AG20443 (cell line): ENCODE data around the gene RNF130.
A peak's percentile ranks its signal among the peaks of the same experiment; 100 is the strongest.
"Not testable (repeated sequence)": the region's sequence is repeated elsewhere in the genome, so short reads cannot be mapped to it uniquely, and the experiment has no call there.

Experiments used
- DNase-seq: peaks from one replicate; pipeline ENCODE4 v3.0.0; 2012; ENCODE audit warnings: low spot score, mixed read lengths

RNF130 gene

GRCh38 chr5:180102636-180103035, 31.1 kb upstream of the RNF130 start:
- no peak for DNase-seq

- peak; percentile 5 for DNase-seq
Measured at GRCh38 chr5:180101451-180102105, 30.0 kb upstream of the RNF130 start.

DNA sequence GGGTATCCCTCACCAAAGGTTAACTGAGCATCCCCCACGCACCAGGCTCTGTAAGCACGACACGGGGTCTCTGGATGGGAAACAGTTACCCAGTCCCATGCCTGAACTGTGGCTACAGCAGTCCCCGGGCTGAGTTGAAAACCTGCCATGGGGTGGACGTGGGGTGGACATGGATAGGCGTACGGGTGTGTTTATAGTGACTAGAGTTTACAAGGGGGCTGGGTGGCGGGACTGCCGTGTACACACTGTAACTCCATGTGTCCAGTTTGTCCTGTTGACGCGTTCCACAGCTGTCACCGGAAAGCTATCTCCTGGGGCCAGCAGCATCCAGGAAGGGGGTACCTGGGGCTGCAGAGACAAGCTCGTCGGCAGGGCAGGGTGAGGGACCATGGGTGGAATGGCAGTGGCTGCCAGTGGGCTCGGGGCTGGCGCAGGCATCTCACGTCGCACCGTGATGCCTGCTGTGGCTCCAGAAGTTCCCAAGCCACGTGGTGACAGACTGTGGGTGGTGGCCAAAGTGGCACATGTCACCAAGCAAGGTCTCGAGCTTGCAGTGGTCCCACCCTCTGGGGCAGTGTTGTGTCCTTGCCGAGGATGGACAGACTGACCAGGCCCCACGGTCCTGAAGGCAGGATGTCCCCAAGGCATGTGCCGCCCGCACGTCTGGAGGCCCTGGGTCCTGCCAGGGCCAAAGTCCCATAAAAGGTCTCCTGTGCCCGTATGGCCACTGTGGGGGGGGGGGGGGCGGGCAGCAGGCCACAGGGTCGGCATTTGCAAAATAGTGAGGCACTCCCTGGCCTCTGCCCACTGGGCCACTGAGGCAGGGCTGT, 29.3 kb upstream of the RNF130 start:
- DNase-seq = no peak

- peak; percentile 3 for DNase-seq
Measured at GRCh38 chr5:180099733-180100611, 28.4 kb upstream of the RNF130 start.

DNA sequence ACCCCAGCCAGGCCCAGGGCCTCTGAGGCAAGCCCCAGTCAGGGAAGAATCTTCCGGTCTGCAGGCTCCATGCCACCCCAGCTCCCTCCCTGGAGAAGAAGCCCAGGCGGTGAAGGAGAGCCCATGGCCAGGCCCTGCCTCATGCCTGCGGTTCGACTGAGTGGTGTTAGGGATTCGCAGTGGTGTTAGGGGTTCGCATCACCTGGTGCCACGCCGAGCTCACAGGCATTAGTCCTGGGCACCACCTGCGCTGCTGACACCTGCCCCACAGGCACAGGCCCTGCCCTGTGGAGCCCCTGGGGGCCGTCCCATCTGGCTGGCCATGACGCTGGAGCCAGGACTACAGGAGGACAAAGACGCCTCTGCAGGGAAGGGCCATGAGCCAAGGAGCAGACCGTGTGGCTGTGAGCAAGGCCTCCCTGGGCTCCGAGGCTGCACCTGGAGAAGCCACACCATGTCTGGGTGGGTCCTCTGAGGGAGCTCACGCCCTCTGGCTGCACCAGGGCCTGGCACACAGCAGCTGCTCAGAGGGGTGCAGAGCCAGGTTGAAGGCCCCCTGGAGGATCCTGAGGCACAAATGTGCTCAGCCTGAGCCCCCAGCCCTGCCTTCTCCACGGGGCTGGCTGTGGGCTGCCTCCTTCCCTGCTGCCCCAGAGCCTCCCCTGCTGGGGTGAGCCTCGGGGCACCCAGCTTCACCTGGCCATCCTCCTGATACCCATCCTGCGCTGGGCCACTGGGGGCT, 27.6 kb upstream of the RNF130 start:
- peak; percentile 5 for DNase-seq

DNA sequence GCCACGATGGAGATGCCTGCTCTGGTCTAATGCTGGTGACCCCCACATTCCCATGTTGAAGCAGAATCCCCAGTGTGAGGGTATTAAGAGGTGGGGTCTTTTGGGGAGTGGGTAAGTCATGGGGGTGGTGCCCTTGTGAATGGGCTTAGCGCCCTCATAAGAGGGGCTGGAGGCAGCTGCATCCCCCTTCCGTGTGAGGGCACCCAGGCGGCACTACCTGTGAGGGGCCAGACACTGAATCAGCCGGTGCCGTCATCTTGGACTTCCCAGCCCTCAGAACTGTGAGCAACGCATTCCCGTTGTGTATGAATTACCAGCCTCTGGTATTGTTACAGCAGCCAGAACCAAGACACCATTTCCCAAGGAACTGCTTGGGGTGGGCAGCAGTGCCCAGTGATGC, 27.0 kb upstream of the RNF130 start:
- no peak for DNase-seq

GRCh38 chr5:180097926-180098325, 26.4 kb upstream of the RNF130 start:
- no peak for DNase-seq

DNA sequence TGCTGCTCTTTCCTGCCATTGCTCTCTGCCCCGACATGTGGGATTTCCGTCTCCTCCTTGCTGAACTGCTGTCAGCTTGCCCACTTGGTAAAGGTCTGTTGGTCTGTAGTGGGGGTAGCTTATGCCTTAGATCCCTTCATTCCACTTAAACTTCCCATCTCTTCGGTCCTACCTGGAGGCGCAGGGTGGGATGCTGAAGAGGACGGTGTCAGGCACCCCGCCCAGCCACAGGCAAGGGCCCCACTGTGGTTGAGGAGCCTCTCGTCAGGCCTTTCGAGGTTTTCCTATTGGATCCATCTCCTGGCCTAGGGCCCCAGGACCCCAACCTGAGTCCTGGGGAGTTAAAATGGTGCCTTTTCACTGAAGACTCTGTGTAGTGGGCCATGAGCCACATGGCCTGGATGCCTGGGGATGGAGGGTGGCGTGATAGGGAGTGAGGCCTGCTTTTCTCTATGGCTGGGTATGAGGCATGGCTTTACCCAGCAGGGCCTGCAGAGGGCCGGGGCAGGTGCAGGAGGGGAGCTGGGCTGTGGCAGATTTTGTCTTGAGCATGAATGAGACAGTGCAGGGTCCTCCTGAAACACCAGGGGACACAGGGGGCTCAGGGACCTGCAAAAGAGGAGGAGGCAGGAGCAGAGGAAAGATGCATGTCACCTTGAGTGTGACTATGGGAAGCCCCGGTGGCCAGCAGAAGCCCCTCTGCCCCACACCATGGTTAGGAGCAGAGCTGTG, 25.8 kb upstream of the RNF130 start:
- DNase-seq = no peak

- DNase-seq = no peak
Measured at GRCh38 chr5:180096616-180097015, 25.1 kb upstream of the RNF130 start.

DNA sequence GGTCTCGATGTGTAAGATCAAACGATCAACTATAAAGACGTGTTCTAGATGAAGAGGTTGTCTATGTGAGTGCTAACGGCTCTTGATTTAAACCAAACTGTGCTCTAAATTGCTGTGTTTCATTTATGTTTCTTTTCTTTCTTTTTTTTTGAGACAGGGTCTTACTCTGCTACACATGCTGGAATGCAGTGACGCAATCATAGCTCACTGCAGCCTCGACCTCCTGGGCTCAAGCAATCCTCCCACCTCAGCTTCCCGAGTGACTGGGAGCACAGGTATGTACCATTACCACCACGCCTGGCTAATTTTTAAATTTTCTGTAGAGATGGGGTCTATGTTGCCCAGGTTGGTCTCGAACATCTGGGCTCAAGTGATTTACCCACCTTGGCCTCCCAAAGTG, 24.0 kb upstream of the RNF130 start:
- no peak for DNase-seq

DNA sequence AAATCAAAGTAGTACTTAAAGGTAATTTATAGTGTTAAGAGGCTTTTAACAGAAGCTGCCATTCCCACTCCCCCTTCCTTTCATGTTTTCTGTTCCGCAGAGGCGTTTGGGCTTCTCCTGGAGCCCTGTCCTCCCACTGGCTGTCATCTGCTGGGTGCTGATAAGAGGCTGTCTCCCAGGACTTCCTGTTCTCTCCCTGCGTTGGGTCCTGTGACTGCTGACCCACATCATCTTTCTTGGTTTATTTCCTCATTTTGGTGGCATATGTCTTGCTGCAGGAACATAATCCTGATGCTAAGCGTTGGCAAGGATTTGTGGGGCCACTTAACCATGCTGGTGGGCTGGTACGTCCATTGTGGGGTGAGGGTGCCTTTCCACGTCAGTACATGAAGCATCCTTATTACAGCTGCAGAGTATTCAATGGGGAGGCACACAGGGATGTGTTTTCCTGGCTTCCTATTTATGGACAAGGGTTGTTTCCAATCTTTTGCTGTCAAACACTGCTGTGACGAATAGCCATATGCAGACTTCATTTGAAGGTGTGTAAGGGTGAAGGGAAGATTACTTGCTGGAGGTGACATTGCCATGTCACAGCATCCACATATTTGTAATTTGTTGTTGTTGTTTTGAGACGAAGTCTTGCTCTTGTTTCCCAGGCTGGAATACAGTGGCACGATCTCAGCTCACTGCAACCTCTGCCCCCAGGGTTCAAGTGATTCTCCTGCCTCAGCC, 22.3 kb upstream of the RNF130 start:
- DNase-seq = no peak

DNA sequence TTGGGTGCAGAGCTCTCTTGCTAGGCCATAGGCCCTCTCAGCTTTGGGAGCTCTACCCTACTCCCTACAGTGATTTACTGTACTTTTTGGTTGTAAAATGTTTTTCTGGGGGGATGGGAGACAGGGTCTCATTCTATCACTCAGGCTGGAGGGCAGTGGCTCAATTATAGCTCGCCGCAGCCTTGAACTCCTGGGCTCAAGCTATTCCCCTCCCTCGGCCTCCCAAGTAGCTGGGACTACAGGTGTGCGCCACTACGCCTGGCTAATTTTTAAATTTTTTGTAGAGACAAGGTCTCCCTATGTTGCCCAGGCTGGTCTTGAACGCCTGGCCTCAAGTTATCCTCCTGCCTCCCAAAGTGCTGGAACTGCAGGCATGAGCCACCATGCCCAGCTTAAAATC, 21.7 kb upstream of the RNF130 start:
- DNase-seq = no peak

DNA sequence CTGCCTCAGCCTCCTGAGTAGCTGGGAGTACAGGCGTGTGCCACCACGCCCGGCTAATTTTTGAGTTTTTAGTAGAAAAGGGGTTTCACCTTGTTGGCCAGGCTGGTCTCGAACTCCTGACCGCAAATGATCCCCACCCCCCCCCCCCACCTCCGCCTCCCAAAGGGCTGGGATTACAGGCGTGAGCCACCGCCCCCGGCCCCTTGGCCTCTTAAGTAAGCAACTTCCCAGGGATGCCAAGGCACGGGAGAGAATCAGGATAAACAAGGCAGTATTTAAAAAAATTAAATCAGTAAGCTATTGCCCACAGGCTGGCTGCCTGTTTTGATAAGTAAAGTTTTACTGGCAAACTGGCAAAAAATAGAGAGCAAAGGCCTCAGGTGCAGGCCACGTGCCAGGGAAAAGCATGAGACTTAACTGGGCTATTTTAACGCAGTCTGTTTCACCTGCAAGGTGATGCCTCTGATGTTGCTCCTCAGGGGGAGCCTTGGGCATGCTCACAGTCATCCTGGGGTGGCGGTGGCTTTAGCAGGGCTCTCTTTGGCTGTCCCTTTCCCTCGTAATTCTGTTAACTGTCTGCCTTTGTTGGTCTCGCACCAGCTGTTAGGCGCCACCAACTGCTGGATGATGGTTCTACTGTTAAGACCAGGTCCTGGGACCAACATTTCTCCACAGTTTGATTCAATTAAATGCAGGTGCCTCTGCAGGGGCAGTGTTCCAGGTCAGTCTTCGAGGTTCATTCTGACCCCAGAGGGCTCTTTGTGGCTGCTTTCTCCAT, 19.4 kb upstream of the RNF130 start:
- DNase-seq = peak; percentile 36

DNA sequence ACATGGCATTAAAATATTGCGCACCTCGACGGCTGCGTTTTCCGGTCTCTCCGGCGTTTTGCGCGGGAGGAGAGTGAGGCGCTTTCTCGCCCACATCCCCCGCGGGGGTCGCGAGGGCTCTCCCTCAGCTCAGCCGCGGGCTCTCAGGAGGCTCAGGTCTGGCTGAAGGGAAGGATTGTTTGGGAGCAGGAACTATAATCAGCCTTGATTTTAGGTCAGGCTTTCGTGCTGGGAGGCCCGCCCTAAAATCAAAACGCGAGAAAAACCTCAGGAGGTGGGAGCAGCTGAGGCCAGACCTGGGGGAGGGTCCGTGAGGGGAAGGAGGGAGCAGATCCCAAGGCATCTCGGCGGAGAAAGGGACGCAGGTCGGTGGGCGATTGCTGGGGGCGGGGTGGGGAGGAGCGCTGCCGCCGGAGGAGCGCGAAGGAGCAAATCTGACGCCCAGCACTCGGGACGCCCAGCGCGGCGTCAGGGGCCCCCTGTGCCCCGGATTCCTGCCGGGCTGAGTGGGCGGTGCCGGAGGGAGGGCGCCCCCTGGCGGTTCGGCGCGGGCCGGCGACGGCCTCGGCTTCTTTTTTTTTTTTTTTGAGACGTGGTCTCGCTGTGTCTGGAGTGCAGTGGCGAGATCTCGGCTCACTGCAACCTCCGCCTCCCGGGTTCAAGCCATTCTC, 18.7 kb upstream of the RNF130 start:
- DNase-seq = peak; percentile 91

DNA sequence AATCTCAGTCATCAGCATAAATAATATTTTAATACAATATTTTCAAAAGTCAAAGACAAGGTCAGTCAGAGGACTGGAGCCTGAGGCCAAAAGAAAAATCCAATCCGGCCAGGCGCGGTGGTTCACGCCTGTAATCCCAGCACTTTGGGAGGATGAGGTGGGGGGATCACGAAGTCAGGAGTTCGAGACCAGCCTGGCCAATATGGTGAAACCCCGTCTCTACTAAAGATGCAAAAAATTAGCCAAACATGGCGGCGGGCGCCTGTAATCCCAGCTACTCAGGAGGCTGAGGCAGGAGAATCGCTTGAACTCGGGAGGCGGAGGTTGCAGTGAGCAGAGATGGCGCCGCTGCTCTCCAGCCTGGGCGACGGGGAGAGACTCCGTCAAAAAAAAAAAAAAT, 18.1 kb upstream of the RNF130 start:
- not testable (repeated sequence) for DNase-seq

DNA sequence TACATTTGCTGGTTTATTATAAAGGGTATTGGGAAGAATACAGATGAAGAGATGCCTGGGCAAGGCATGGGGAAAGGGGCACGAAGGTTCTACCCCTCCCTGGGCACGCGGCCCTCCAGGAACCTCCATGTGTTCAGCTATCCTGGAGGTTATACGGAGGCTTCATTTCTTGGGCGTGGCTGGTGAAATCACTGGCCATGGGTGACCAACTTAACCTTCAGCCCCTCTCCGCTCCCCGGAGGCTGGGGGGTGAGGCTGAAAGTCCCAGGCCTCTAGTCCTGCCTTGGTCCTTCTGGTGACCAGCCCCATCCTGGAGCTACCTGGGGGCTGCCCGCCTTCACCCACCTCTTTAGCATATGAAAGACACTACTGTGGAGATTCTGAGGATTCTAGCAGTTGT, 17.0 kb upstream of the RNF130 start:
- no peak for DNase-seq

- no peak for DNase-seq
Measured at GRCh38 chr5:180086816-180087399, 15.3 kb upstream of the RNF130 start.

DNA sequence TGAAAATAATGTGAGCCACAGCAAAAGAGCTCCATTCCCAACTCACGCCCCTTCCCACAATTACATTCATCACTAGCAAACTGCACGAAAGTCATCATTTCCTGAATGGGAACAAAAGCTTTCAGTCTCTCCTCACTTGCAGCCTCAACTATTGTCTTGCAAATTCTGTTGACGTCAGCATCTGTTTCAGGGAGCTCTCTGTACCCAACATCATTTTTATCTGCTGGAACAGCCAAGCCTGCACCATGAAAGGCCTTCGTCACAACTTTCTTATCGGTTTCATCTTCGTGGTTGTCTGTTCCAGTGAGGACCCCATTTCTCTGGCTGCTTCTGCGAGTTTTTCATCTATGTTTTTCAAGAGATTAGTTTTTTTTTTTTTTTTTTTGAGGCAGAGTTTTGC, 14.3 kb upstream of the RNF130 start:
- no peak for DNase-seq
